Measurements from ENCODE around the gene UBXN6.

UBXN6 gene

DNA sequence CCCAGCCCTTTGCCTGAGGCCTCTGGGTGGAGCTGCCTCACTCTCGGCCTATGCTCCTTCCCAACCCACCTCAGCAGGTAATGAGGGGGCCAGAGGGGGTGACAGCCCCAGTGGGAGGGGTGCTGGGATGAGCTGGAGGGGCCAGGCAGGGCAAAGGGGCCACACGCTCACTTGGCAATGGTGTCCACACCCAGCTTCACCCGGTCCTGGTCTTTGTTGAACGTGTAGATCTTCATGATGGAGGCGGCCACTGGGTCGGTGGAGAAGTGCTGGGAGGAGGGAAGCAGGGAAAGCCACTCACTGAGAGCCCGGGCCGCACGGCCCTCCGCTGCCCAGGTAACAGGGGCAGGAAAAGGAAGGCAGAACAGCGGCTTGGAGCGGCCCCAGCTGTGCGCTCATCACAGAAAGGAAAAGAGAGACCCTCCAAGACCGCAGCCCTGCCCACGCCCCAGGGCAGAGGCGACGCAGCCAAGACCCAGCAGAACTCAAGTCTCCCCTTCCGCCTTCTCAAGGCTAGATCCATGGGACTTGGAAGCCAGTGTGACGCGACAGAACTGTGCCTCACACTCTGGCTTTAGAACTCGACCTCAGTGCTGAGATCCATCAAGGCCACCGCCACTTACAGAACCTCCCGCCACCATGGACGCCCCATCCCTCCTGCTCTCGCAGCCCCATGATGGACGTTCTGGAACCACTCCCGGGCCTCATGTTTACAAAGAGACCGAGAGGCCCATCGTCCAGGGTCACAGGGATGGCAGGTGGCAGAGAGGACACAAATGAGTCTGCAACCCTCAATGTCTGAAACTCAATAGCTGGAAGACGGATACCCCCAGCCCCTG is 9.2 kb downstream of the UBXN6 start:
- Histone ChIP-seq H3K36me3 (ENCODE audit: low read length) (no peaks in the 10 kb centered on the region), H3K27me3 (ENCODE audit: low read length) (no peaks in the 10 kb centered on the region), H3K9me2 (replicated peaks; ENCODE audit: insufficient read depth, low read length) (no peaks in the 10 kb centered on the region), H2AFZ (ENCODE audit: low read depth, low read length, severe bottlenecking) (no peak overlapping the region), H3K9ac (ENCODE audit: low read length) (no peak overlapping the region), H3K4me3 (ENCODE audit: insufficient read depth, low read length, poor library complexity, severe bottlenecking) (no peak overlapping the region), H3F3A (ENCODE audit: insufficient read depth) (peaks cover 6% of the 10 kb centered on the region; the same call in 1 of the 2 replicates), H3K9me3 (ENCODE audit: insufficient read depth, low read length) (no peaks in the 10 kb centered on the region), H4K20me1 (ENCODE audit: low read depth, low read length) (no peaks in the 10 kb centered on the region), H3K79me2 (ENCODE audit: insufficient read depth, low read length) (no peaks in the 10 kb centered on the region), H3K27ac (ENCODE audit: low read depth, low read length) (no peak overlapping the region), H3K4me2 (ENCODE audit: low read depth, low read length, poor library complexity, severe bottlenecking) (no peak overlapping the region)
- no peak for TF ChIP-seq EZH2phosphoT487 (conservative IDR thresholded peaks at IDR 0.05; ENCODE audit: low read length)
- TF ChIP-seq, protein P1, sequence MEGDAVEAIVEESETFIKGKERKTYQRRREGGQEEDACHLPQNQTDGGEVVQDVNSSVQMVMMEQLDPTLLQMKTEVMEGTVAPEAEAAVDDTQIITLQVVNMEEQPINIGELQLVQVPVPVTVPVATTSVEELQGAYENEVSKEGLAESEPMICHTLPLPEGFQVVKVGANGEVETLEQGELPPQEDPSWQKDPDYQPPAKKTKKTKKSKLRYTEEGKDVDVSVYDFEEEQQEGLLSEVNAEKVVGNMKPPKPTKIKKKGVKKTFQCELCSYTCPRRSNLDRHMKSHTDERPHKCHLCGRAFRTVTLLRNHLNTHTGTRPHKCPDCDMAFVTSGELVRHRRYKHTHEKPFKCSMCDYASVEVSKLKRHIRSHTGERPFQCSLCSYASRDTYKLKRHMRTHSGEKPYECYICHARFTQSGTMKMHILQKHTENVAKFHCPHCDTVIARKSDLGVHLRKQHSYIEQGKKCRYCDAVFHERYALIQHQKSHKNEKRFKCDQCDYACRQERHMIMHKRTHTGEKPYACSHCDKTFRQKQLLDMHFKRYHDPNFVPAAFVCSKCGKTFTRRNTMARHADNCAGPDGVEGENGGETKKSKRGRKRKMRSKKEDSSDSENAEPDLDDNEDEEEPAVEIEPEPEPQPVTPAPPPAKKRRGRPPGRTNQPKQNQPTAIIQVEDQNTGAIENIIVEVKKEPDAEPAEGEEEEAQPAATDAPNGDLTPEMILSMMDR (IDR thresholded peaks at IDR 0.05; ENCODE audit: insufficient read depth, low read length, poor library complexity, severe bottlenecking): no peak

DNA sequence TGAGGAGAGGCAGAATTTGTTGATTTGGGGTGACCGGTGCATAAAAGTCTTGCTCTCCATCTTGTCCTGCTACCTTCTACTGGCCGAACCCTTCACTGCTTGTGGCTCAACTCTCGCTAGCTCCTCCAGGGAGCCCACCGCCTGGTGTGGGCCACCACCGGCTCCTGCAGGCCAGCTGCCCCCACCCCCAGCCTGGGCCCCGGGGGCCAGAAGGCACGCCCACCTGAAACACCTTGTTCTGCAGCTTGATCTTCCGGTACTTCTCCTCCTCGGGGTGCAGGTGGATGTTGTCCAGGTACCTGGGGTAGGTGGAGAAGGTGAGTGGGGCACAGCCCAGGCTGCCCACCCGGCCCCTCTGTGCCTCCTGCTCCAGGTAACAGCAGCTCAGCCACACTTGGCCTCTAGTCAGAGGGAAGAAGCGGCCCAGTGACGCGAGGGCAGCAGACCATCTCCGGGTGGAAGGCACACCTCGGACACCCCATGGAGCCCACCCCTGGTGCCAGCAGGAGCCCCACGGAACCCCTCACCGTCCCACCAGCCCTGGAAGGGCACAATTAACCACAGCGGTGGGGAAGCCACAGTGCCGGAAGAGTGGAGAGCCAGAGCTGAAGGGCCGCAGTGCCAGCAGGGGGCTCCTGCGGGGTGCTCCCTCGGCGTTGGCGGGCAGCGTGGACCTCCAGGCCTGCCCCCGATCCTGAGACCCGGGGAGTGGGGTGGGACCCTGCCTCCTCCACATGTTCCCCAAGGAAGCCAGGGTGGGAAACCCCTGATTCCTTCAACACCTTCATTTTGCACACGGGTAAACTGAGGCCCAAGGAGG is 10.1 kb downstream of the UBXN6 start:
- Histone ChIP-seq H3K27ac (ENCODE audit: low read depth, low read length) (no peak overlapping the region), H3K9me2 (replicated peaks; ENCODE audit: insufficient read depth, low read length) (no peaks in the 10 kb centered on the region), H3K4me3 (ENCODE audit: insufficient read depth, low read length, poor library complexity, severe bottlenecking) (no peak overlapping the region), H3K36me3 (ENCODE audit: low read length) (no peaks in the 10 kb centered on the region), H3K27me3 (ENCODE audit: low read length) (no peaks in the 10 kb centered on the region), H3K4me2 (ENCODE audit: low read depth, low read length, poor library complexity, severe bottlenecking) (no peak overlapping the region), H2AFZ (ENCODE audit: low read depth, low read length, severe bottlenecking) (no peak overlapping the region), H4K20me1 (ENCODE audit: low read depth, low read length) (no peaks in the 10 kb centered on the region), H3K9me3 (ENCODE audit: insufficient read depth, low read length) (no peaks in the 10 kb centered on the region), H3K79me2 (ENCODE audit: insufficient read depth, low read length) (no peaks in the 10 kb centered on the region), H3K9ac (ENCODE audit: low read length) (no peak overlapping the region), H3F3A (ENCODE audit: insufficient read depth) (peaks cover 6% of the 10 kb centered on the region; the same call in 1 of the 2 replicates)
- TF ChIP-seq, protein P1 (IDR thresholded peaks at IDR 0.05; ENCODE audit: insufficient read depth, low read length, poor library complexity, severe bottlenecking): no peak
- no peak for TF ChIP-seq EZH2phosphoT487 (conservative IDR thresholded peaks at IDR 0.05; ENCODE audit: low read length)

DNA sequence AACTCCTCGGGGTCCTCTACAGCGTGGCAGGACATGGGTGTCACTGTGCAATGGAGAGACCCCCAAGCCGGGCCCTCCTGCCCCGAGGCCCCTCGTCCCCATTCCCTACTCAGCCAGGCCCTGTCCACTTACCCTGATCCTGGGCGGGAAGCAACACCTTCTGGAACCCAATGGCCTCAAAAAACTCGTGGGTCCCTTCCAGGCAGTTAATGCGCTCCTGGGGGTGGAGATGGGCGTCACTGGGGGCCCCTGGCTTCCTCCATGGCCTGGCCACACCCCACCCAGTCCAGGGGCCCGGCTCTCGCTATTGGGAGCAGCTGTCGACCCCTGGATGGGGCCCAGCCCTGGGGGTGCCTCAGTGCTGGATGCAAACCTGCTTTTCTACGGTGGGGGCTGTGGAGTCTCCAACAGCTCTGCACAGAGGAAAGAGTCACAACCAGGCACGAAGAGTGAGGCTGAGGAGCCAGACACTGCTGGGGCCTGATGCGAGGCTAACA is 10.8 kb downstream of the UBXN6 start:
- Histone ChIP-seq H3K79me2 (ENCODE audit: insufficient read depth, low read length) (no peaks in the 10 kb centered on the region), H3K4me3 (ENCODE audit: insufficient read depth, low read length, poor library complexity, severe bottlenecking) (no peak overlapping the region), H2AFZ (ENCODE audit: low read depth, low read length, severe bottlenecking) (no peak overlapping the region), H3K9ac (ENCODE audit: low read length) (no peak overlapping the region), H3K9me2 (replicated peaks; ENCODE audit: insufficient read depth, low read length) (no peaks in the 10 kb centered on the region), H3K36me3 (ENCODE audit: low read length) (no peaks in the 10 kb centered on the region), H3K27ac (ENCODE audit: low read depth, low read length) (no peak overlapping the region), H4K20me1 (ENCODE audit: low read depth, low read length) (no peaks in the 10 kb centered on the region), H3F3A (ENCODE audit: insufficient read depth) (peaks cover 6% of the 10 kb centered on the region; the same call in 1 of the 2 replicates), H3K9me3 (ENCODE audit: insufficient read depth, low read length) (no peaks in the 10 kb centered on the region), H3K27me3 (ENCODE audit: low read length) (no peaks in the 10 kb centered on the region), H3K4me2 (ENCODE audit: low read depth, low read length, poor library complexity, severe bottlenecking) (no peak overlapping the region)
- TF ChIP-seq, protein P1 (IDR thresholded peaks at IDR 0.05; ENCODE audit: insufficient read depth, low read length, poor library complexity, severe bottlenecking): no peak
- TF ChIP-seq EZH2phosphoT487 (conservative IDR thresholded peaks at IDR 0.05; ENCODE audit: low read length): no peak
